Measurements from ENCODE around the gene CTSZ.
"Not testable (repeated sequence)": the region's sequence is repeated elsewhere in the genome, so short reads cannot be mapped to it uniquely, and the experiment has no call there.

CTSZ gene

DNA sequence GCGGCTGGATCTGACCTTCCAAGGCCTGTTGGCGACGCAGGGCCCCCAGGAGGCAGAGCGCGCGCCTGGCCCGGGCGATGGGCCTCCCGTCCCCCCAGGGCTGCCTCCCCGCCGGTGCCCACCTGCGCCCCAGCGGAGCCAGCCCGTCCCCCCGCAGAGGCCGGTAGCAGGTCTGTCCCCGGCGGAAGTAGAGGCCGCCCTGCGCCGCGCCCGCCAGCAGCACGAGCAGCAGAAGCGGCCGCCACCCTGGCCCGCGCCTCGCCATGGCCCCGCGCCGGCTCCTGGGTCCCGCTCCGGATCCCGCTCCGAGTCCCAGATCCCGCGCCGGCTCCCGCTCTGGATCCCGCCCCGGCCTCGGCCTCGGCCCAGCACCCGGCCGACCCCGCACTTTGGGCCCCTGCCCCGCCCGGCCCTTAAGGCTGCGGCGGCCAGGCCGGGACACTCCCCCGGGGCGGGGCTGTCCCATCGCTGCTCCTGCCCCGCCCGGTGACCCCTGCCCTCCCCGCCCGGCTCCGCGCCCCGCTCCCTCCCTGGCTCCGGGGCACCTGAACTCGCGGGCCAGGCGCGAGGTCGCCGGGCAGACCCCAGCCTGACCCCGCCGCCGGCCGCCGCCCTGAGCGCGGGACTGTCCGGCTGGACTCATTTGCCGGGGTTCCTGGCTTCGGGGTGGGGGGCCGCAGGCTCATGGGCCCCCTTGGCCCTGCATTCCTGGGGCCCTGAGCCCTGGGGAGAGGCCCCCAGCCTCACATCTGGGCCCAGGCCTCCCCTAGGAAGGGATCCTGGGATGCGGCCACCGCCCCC lies at the start of gene CTSZ:
Gene CTSZ (minus strand): TSS at position 391 of the 801 bp plus-strand sequence. CDS start 126 bp downstream, at position 265.
- DNase-seq (ENCODE audit: low read depth in 3 of 3): peak in 1 of 3 donors; percentile 52

DNA sequence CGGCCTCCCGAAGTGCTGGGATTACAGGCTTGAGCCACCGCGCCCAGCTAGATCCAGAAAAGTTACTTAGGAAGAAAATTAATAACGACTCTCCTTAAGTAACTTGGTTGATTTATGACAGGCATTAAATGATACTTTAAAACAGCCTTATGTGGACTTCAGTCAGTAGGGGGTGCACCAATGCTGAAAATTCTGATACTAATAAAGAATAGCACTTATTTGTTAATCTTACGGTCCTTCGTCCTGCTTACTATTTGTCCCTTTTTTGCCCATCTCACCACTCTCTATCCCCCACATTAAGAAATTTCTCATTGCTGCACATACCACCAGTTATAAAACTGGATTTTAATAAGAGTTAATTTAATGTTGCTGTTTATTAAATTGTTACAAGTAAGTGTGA lies 48.2 kb upstream of the CTSZ start:
- no peak for DNase-seq (ENCODE audit: low read depth in 3 of 3)

DNA sequence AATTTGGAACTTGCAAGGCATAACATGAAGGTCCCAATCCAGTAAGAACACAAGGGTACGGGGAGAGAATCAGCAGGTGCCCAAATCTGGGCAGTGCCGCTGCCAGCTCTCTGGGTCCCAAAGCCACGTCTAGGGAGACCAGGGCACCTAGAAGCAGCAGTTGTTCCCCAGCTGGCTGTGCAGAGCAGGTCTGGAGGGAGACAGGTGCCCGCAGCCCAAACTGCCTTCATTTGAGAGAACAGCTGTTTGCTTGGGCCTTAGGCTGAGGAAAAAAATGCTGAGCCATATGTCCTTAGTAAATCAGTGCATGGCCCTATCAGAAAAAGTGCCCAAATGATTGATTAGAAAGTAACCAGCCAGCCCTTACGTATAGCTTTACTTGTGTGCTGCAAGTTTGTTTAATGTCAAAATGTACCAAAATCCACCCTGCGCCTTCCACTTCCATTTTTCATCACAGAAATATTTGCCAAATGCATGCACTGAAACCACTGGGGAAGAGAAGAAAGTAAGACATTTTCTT lies 44.7 kb upstream of the CTSZ start:
- no peak for DNase-seq (ENCODE audit: low read depth in 3 of 3)

DNA sequence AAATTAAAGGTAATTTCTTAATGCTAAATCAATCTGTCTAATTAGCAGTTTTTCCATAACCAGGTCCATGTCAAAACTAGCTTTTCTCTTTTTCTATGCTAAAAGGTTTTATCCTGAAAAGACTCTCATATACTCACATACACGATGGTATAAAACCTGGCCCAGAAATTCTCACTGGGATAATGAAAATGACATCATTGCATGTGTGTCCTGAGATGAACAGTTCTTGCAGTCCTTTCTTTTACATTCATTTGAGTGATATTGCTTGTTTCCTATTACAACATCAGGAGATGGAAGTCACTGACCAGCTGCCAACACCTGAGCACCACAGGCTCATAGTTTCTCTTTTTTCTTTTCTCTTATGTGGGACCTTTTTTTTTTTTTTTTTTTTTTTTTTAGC lies 43.4 kb upstream of the CTSZ start:
- no peak for DNase-seq (ENCODE audit: low read depth in 3 of 3)

DNA sequence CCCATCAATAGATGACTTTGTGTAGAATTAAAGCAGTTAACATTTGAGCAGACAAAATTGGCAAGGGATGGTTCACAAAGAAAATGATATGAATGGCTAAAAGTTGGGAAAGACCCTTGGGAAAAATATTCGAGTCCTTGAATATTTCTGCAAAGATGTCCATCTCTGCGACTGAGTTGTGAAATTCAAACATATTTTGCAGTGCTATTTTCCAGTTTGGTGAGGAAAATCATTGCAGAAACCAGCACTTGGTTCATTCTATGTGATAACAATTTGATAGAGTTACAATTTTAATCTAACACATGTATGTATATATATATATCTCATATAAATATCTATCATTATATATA lies 41.6 kb upstream of the CTSZ start:
- DNase-seq (ENCODE audit: low read depth in 3 of 3): no peak

DNA sequence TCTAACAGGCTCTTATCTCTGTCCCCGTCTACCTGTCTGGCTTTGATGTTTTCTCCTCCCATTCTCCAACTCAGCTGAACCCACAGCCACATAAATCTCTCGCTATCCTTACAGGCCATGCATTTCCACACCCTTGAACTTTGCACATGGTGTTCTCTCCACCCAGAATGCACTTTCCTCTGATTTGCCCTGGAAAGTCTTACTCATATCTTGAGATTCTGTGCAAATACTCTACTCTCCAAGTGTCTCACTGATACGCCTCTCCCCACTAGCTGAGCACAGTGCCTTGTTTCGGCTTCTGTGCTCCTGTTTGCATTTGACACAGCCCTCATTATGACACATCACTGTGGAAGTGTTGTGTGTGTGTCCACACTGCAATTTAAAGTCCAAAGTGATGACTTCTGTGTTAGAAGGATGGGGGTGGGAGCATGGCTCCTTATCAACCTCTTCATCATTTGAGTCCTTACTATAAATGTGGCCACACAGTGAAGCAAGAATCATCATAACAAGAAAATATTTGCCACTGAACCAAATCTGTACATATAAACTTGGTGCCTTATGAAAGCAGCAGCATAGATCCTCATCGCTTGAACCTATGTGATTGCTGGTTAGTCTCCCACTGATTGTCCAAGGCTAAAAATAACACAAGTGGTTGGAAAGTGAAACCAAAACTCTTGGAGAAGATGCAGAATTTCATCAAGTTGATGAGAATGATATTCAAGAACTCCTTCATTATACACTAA lies 41.1 kb upstream of the CTSZ start:
- no peak for DNase-seq (ENCODE audit: low read depth in 3 of 3)

DNA sequence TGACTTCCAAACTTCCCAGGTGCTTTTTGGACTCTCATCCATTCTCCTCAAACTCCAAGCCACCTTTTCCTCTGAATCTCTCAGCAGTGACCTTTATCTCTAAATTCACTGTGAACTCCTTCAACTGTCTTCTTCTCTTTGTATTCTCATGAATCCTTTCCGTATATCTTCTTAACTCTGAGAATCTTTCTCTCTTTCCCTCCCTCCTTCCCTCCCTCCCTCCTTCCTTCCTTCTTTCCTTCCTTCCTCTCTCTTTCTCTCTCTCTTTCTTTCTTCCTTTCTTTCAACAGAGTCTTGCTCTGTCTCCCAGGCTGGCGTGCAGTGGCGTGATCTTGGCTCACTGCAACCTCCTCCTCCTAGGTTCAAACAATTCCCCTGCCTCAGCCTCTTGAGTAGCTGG lies 39.8 kb upstream of the CTSZ start:
- no peak for DNase-seq (ENCODE audit: low read depth in 3 of 3)

DNA sequence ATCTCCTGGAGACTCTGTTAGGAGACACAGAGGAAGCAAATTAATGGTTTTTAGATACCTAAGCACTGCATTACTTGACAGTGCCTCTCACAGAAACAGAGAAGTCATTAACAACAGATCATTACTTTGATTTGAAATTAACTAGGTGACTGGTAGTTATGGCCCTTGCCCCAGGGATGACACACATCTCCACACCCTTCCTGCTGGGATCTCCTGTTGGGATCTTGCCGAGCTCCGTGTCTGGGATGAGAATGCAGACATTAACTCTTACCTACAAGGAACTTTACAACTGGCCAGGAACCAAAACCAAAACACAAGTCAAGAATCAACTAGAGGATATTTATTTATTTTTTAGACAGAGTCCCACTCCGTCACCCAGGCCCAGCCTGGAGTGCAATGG lies 37.7 kb upstream of the CTSZ start:
- DNase-seq (ENCODE audit: low read depth in 3 of 3): no peak

DNA sequence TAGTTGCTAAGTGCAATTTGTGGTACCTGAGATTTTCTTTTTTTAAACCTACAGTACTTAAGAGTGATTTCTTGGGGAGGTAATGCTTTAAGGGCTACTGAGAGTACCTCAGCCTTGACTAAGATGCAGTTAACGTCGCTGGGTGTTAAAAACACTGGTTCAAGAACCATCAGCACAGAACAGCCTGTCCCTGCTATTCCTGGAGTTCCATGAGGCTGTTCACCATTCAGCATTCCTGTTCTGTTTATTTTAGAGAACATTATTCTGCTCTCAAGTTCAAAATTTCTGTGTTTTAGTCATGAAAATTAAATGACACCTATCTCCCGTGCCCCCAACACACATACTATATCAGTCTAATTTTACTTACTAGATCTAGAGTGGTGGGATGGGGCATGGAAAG lies 37.2 kb upstream of the CTSZ start:
- no peak for DNase-seq (ENCODE audit: low read depth in 3 of 3)

DNA sequence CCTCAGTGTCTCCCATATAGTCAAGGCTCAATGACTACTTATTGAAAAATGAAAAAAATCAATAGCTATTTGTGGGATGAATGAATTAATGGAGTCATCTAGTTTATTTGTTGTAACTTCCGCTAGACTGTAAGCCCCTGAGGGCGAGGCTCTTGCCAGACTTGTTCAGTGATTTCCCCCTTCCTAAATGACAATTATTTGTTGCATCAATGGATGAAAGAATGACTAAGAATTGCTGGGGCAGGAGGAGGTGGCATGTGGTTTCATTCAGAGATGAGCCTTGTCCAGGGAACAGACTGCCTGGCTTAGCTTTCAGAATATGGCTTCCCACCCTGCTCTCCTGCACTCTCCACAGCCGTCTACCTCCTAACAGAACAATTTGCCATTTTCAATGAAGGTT lies 36.6 kb upstream of the CTSZ start:
- no peak for DNase-seq (ENCODE audit: low read depth in 3 of 3)

DNA sequence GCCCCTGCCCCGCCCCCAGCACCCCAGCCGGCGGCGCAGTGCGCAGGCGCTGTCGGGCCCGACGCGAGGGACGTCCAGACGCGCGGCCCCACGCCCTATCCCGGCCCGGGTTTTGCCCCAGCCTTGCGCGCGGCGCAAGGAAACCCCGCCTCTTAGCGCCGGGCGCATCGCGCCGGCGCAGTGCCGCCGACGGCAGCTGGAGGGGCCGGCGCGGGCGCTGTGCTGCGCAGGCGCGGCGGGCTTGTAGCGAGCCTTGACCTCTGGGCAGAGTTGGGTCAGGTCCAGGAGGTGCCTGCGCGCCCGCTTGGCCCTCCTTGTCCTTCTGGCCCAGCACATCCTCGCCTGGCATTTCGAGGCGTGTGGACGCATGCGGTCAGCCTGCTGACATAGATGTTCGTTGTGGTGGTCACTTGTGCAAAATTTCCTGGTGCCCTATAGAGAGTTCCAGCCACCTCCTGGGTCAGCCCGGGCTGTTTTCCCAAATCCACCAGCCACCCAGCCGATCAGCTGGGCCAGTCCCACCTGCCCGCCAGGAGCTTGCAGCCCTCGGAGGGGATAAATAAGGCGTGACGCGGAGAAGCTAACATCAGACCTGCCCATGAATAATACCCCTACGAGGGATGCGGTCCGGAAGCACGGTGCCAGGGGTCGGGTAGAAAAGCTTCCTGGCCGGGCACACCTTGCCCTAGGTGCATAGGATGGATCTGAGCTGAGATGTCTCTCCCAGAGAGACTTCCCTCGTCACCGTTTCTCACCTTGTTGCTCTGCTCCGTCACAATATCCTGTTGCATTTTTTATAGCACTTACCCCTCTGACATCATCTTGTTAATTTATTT lies 36.0 kb upstream of the CTSZ start:
- DNase-seq (ENCODE audit: low read depth in 3 of 3): peak; percentile 88 to 90 (median 89)

DNA sequence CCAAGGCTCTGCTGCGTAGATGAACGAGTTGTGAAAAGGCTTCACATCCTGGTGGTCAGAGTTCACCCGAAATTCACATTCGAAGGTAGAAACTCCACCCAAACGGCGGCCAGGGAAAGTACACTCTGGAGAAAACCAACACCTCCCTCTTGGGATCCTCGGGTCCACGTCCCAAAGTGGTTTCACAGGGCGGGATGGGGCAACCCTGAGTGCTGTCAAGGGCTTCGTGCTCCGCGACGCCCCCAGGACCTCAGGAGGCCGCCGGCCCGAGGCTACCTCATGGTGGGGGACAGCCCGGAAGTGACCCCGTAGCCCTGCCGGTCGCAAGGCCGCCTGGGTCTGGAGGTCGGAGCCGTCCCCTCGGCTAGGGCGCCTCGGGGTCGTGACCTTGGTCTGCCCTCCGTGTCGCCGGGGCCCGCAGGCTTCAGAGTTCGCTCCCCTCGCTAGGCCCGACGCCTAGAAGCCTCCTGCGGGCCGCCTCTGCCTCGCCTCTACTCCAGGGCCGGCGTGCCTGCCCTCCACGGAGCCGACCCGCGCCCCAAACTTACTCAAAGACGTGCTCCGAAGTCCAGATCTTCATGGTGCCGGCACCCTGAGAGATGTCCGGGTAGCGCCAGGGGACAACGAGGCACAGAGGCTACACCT lies 35.2 kb upstream of the CTSZ start, which contains the start of gene PRELID3B:
Gene PRELID3B (minus strand): TSS at position 636 of the 645 bp plus-strand sequence. CDS start 56 bp downstream, at position 580.
- DNase-seq (ENCODE audit: low read depth in 3 of 3): no peak

DNA sequence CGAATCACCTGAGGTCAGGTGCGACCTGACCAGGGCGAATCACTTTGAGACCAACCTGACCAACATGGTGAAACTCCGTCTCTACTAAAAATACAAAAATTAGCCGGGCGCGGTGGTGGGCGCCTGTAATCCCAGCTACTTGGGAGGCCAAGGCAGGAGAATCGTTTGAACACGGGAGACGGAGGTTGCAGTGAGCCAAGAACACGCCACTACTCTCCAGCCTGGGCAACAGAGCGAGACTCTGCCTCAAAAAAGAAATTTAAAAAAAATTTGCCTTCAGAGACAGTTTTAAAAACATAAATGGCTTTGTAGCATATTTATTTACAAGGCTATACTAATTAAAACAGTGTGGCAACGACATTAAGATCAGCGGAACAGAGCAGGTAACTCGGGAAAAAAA lies 34.4 kb upstream of the CTSZ start:
- not testable (repeated sequence) for DNase-seq (ENCODE audit: low read depth in 3 of 3)

DNA sequence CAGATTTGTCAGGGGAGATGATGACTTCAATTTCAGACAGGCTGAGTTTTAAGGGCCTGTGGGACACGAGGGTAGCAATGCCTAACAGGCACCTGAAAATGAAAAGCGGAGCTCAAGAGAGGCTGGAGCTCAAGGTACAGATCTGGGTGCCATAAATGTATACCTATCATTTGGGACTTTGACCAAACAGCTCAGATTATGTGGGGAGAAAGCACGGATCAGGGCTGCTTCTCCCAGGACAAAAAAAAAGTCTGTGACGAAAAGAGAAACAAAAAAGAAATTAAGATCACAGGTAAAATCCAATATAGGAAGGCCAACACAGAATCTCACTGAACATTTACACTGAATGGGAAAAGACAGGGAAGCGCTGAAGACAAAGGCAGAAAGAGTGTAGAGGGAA lies 33.6 kb upstream of the CTSZ start:
- no peak for DNase-seq (ENCODE audit: low read depth in 3 of 3)

DNA sequence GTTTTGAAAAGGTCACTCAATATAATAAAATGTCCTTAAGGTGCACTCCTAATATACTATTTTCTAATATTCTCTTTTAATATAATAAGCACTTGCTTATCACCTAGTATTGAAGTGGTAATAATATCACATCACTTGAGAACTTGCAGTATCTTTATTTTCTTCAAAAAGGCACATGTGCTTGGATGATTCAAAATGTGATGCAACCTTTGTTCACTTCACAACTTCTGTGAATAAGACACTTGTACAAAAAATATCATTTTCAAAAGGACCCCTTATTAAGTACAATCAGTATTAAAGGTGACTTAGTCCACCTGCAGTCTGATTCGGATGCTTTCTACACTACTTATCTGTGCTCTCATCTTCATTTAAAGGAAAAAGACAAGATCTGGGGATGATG lies 32.2 kb upstream of the CTSZ start:
- no peak for DNase-seq (ENCODE audit: low read depth in 3 of 3)

DNA sequence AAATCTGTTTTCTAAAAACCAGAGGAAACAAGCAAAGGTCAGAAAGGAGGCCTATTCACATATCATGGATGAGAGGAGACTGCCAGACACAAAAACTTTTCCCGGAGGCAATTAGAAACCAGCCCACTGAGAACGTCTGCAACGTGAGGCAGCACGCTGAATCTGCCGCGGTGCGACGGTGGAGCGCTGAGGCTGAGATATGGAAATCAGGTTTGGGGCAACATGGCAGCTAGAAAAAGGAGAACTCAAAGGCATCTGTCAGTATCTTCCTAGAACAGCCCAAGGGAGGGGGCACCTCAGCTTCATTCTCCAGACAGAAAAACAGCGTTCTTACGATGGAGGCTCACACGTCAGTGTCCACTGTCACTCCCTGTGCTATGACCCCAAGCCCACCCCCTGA lies 30.3 kb upstream of the CTSZ start:
- DNase-seq (ENCODE audit: low read depth in 3 of 3): no peak

DNA sequence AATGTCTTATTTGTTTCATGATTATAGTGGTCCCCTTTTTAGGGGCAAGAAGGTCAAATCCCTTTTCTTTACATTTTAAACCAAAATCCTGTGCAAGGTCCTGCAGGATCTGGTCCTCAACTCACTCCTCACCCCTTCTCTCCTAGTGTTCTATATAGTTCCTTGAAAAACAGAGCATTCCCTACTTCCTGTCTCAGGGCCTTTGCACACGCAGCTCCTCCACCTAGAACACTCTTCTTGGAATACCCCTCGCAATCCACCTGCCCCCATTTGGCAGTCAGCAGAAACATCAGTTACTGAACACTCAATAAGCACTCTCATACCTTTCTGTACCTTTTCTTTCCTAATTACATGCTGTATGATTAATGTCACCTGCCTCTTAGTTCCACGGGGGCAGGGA lies 28.3 kb upstream of the CTSZ start:
- no peak for DNase-seq (ENCODE audit: low read depth in 3 of 3)

DNA sequence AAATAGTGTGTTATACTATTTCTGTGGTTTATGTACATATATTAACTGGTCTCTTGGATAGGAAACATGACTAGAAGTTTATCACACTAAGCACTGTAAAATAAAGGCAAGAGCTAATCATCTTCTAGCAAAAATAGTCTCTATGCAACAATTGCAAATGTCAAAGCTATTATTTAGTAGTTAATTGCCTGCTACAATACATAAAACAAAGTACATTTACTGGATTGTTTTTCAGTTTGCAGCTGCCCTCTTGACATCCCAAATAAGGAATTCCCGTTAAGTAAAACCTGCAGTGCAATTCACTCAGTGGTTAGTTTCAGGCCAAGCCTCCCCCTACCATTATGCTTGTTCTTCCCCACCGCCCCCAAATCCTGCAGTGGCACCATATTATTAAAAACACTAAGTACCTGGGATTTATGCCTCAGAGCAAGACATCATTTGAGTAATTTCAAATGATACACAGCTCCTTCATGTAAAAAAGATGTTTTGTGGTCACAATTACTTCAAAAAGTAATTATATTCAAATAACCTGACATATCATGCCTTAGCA lies 26.6 kb upstream of the CTSZ start:
- DNase-seq (ENCODE audit: low read depth in 3 of 3): no peak

DNA sequence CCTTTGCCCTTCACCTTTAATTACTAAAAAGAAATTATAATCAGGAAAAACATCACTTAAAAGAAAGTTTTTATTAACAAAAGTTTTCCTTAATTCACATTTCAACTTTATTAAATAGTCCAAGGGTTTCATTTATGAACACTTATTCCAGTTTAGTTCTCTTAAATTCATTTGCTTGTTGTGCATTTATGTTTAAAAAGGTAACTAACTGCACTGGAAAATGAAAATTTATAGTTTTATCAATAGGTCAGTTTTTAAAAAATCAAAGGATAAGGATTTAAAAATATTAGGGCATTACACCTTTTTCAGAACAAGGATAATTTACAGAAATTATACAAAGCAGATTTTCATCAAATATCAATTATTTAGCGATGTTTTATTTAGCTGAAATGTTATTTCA lies 26.0 kb upstream of the CTSZ start:
- no peak for DNase-seq (ENCODE audit: low read depth in 3 of 3)

DNA sequence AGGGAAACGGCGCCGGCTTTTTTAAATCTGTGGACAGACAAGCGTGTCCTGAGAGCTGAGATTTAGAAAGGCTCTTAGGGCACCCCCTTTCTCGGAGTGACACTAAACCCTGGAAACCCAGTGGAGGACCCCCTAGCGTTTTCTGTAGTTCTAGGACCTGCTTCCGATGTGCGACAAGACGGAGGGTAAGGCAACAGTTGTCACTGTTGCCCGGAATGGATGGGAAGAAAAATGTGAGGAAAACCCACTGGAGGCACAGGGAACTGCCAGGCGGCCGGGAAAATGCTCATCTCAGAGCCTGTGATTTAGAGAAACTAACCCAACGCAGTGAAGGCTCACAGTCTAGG lies 25.6 kb upstream of the CTSZ start:
- DNase-seq (ENCODE audit: low read depth in 3 of 3): no peak

DNA sequence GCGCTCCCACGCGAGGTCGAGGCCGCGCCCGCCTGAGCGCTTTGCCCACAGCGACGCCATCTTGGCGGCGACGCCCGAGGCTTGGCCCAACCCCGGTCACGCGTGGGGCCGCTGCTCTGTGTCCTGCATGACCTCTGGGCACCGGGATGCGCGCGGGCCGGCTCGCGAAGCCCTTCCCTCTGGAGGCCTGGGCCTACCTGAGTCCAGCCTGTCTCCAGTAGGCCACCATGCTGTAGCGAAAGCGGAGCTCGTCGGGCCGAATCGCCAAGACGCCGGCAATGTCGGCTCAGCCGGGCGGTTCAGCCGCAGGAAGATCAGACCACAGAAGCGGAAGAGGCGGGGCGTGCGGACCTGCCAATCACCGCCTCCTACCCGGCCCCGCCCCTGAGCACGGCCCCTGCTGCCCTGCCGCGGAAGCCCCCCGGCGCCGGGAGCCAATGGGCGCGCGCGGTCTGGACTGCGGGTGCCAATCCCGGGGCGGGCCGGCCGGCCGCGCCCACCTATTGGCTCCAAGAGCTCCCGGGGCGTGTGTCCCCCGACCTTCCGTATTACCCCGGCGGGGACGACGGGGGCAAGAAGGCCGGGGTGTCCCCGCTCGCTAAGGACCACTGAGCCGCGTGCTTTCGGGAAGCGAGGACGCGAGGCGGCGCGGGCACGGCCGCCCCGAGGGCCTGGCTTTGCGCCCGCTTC lies 25.1 kb upstream of the CTSZ start, which contains the start of gene ATP5F1E:
Gene ATP5F1E (minus strand): TSS at position 313 of the 690 bp plus-strand sequence. CDS start 84 bp downstream, at position 229.
- DNase-seq (ENCODE audit: low read depth in 3 of 3): peak; percentile 90 to 94 (median 94)

Data from stimulated activated CD4-positive, alpha-beta T cell treated with anti-CD3 and anti-CD28 coated beads, TNF-alpha, amount 100 ng/mL, for 48 hours (primary cell).